Heart left ventricle (tissue), 16 donors: Measurements from ENCODE around the gene RALGPS1. TPM values are rescaled to one million over a fixed set of nuclear protein-coding genes. Genes with fewer than 3 reads are reported as not detected.

ENCODE experiments used
- ATAC-seq, 4 donors: fragments of 200-7000 bp; cut with Tn5 transposase; one replicate each; pipeline ENCODE4 v1.9.1; 2020 to 2022; ENCODE audit warnings: moderate library complexity in 4 of 4, mild to moderate bottlenecking in 3 of 4, moderate number of reproducible peaks in 1 of 4
- DNase-seq, 5 donors: peaks; one replicate each; pipeline ENCODE4 v3.0.0-alpha.2; 2020
- H3K27ac ChIP-seq, 12 donors: fragments of 200-600 bp; sonication (generic) in 4 of 12; one replicate each; pipeline versions ENCODE4 v1.5.0 to v1.8.0; 2016 to 2022; ENCODE audit warnings: mild to moderate bottlenecking in 2 of 12
- H3K27me3 ChIP-seq, 9 donors: fragments of 200-600 bp; sonication (generic) in 2 of 9; one replicate each; pipeline versions ENCODE4 v1.5.1 to v1.8.0; 2016 to 2022; ENCODE audit warnings: mild to moderate bottlenecking in 3 of 9
- H3K36me3 ChIP-seq, 9 donors: fragments of 200-600 bp; sonication (generic) in 2 of 9; one replicate each; pipeline versions ENCODE4 v1.5.0 to v1.8.0; 2018 to 2022; ENCODE audit warnings: mild to moderate bottlenecking in 2 of 9
- H3K4me1 ChIP-seq, 12 donors: fragments of 200-600 bp; sonication (generic) in 4 of 12; one replicate each; pipeline versions ENCODE4 v1.5.0 to v1.8.0; 2016 to 2022; ENCODE audit warnings: mild to moderate bottlenecking in 3 of 12
- H3K4me3 ChIP-seq, 12 donors: fragments of 200-600 bp; sonication (generic) in 4 of 12; one replicate each; pipeline versions ENCODE4 v1.5.0 to v1.8.0; 2017 to 2022; ENCODE audit warnings: mild to moderate bottlenecking in 9 of 12, moderate library complexity in 4 of 12
- H3K9me3 ChIP-seq, 12 donors: fragments of 200-600 bp; sonication (generic) in 4 of 12; one replicate each; pipeline versions ENCODE4 v1.5.0 to v1.8.0; 2016 to 2022; ENCODE audit warnings: mild to moderate bottlenecking in 1 of 12
- POLR2A ChIP-seq, 2 donors: fragments of 450-650 bp; IDR thresholded peaks; one replicate each; pipeline ENCODE4 v1.6.1; 2017; ENCODE audit warnings: antibody characterized with exemption in 2 of 2, mild to moderate bottlenecking in 2 of 2, moderate library complexity in 2 of 2
- WGBS, 4 donors: extraction: QIAGEN DNeasy Blood & Tissue Kit in 2 of 4; methylation state at CpG; one replicate each; pipeline versions ENCODE4 v1.1.5 to v1.1.7; 2013 to 2018; 5-methylcytosine and 5-hydroxymethylcytosine counted together
- intact Hi-C, 10 donors: fragments of 100-400 bp; cut with DNase I; formaldehyde crosslinking; loops; one replicate each; pipeline versions ENCODE4 v1.11.1 to v1.14.2; 2022
- polyA plus RNA-seq, 2 donors: library from polyadenylated mRNA; stranded (reverse); fragments of 200-250 nt; gene quantifications; one replicate each; pipeline ENCODE4 v1.2.3, GENCODE V29; 2013
- total RNA-seq, 9 donors: library from RNA; depleted of rRNA in 2 of 9; stranded (reverse); fragments of >200 nt in 2 of 9; fragmentation: NEBNext Ultra II Directional in 3 of 9; extraction: Animal tissue kit (Norgen Biotek cat#: 25700) in 3 of 9; gene quantifications; one replicate each; pipeline versions ENCODE4 v1.1.0 to v1.2.4, GENCODE V29; 2016 to 2023
- TF ChIP-seq, protein P1 (sequence below), 12 donors: fragments of 200-600 bp; sonication (generic) in 4 of 12; IDR thresholded peaks; one replicate each; pipeline versions ENCODE4 v1.5.0 to v1.8.0; 2018 to 2022; ENCODE audit warnings: antibody characterized with exemption in 12 of 12, mild to moderate bottlenecking in 5 of 12
- donor health status: ischemic (EF 13 %, LVEDD 7.1; RV severe dilation, severe dysfunction).
- donor health status: healthy with polysubstance abuse.
- donor health status: DM: no; HTN: yes; CAD: no.
- donor health status: DM: no; HTN: no; CAD: no.
- donor health status: ischemic (EF 25% LVEDD 6.9; RV normal size, moderate dysfunction).
- donor health status: ischemic (EF 25% LVEDD 5.7; RV mildly dilated, moderate dysfunction).
- donor health status: healthy.
- donor health status: DM: yes; HTN: yes; CAD: no.
- donor health status: ischemic (EF 35%, LVEDD 5.7; RV mildly dilated, moderate dysfunction).
- donor health status: nonischemic (EF 11% LVEDD 7.7; RV severe dilation, severe dysfunction).
- donor health status: DM: yes; HTN: yes; CAD: no.
- donor health status: PGD.
- donor health status: ischemic (EF 29% LVEDD 5.4; RV normal size, mild dysfunction).
- donor health status: nonischemic (EF 23%, LVEDD 6.1; RV moderate dilation, normal function).

The RALGPS1 gene
- total and polyA plus RNA-seq, 11 donors: 8.0 to 21.8 (median 14.4) TPM

DNA sequence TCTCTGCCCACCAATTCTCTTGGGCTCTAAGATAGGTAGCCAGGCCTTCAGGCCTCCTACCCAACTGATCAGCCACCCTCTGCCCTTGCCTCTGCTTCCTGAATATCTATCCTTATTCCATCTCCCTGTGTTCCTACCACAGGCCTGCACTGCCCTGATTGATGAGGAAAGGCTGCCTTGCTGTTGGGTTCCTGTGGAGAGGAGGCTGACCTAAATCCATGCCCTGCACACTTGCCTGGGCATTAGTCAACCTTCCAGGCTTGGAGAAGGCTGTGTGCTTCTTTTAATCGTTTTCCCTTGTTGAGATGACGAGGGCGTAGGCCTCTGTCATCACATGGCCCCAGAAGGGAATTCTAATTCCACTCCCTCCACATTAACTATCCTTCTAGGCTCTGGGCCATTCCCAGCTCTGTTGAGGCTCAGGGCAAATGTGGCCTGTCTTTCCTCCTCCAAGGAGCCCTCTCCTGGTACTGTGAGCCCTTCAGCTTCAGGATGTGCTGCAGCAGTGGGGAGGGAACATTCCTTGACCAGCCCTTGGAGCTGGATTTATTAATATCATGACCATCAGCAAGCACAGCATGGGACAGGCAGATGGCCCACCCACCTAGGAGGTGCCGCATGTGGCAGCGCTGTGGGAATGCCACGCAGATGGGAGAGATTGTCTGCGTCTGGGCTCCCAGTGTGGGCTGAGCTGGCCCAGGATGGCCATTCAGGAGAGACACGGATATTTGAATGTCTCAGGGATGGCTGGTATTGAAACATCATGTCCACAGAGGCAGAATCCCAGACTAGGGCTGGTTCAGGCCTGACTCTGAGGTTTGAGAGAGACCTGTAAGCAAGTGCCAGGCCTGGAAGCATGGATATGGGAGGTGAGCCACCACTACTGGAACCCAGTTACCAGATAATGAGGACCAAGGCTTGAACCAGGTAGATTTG, 166.9 kb downstream of the RALGPS1 start:
- Histone ChIP-seq H3K9me3 (no peaks in the 10 kb centered on the region), H3K27ac (no peak overlapping the region), H3K4me3 (no peak overlapping the region), H3K27me3 (no peaks in the 10 kb centered on the region), H3K4me1 (peaks cover 0 to 57% (median 28%) of the 10 kb centered on the region in 12 donors), H3K36me3 (peaks cover 0 to 4% (median 0%) of the 10 kb centered on the region in 9 donors)
- ATAC-seq: peak in 2 of 4 donors; percentile 14
- DNase-seq: no peak
- 80 to 88% (median 86%) methylated on average over 8 of the region's 8 CpGs for WGBS, 4 donors
- TF ChIP-seq, protein P1, sequence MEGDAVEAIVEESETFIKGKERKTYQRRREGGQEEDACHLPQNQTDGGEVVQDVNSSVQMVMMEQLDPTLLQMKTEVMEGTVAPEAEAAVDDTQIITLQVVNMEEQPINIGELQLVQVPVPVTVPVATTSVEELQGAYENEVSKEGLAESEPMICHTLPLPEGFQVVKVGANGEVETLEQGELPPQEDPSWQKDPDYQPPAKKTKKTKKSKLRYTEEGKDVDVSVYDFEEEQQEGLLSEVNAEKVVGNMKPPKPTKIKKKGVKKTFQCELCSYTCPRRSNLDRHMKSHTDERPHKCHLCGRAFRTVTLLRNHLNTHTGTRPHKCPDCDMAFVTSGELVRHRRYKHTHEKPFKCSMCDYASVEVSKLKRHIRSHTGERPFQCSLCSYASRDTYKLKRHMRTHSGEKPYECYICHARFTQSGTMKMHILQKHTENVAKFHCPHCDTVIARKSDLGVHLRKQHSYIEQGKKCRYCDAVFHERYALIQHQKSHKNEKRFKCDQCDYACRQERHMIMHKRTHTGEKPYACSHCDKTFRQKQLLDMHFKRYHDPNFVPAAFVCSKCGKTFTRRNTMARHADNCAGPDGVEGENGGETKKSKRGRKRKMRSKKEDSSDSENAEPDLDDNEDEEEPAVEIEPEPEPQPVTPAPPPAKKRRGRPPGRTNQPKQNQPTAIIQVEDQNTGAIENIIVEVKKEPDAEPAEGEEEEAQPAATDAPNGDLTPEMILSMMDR (IDR thresholded peaks at IDR 0.05): no peak
- no peak for TF ChIP-seq POLR2A (IDR thresholded peaks at IDR 0.05)
- intact Hi-C loops: loop anchor here in 1 of 10 donors (10.0 kb wide), 1 partner anchor 117 kb away; no protein-coding TSS in a partner anchor

DNA sequence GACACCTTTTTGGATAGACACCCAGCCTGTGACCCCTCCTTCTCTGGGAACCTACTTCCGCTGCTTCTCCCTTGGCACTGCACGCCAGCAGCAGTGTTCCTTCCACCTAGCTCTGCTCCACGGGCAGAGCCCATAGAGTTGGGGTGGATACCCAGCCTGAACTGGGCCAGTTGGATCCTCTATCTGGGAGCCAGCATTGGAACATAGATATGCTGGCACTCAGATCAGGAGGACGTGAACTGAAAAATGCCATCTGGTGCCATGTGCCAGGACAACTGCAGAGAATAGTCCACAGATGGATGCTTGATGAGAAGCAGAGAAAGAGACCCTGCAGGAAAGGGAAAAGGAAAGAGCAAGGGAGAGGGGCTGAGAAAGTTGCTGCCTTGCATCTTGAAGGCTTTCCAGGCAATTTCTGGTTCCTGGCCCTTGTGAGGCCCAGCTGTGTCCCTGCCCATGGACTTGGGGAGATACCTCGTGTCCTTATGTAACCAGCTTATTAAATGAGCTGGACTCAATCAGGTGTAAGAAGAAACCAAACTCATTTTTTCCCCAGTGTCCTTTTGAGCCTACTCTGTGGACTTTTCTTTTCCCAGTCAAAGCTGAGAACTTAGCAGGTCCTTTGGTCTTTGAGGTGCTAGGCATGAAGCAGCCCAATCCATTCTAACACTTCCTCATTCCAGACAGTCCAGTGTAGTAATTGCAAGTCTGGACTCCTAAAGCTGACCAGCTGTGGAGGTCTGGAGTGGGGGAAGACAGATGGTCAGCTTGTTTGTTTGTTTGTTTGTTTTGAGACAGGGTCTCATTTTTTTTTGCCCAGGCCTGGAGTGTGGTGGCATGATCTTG, 168.8 kb downstream of the RALGPS1 start:
- intact Hi-C loops: loop anchor here in 1 of 10 donors (10.0 kb wide), 1 partner anchor 119 kb away; no protein-coding TSS in a partner anchor
- no peaks in the 10 kb centered on the region for H3K27me3 ChIP-seq
- ATAC-seq (peak; percentile 29 to 59 (median 50)), DNase-seq (no peak)
- H3K9me3 ChIP-seq: no peaks in the 10 kb centered on the region
- H3K27ac ChIP-seq: peak overlapping the region in 3 of 12 donors; percentile 2 to 27 (median 20)
- no peak overlapping the region for H3K4me3 ChIP-seq
- 60 to 77% (median 62%) methylated on average over 5 of the region's 5 CpGs for WGBS, 4 donors
- no peak for TF ChIP-seq POLR2A (IDR thresholded peaks at IDR 0.05)
- TF ChIP-seq, protein P1 (IDR thresholded peaks at IDR 0.05): no peak
- peaks cover 0 to 23% (median 11%) of the 10 kb centered on the region in 9 donors for H3K36me3 ChIP-seq
- peaks cover 0 to 38% (median 16%) of the 10 kb centered on the region in 12 donors for H3K4me1 ChIP-seq

- DNase-seq (no peak), ATAC-seq (no peak)
- TF ChIP-seq, protein P1 (IDR thresholded peaks at IDR 0.05): no peak
- TF ChIP-seq POLR2A (IDR thresholded peaks at IDR 0.05): no peak
- Histone ChIP-seq H3K27ac (peak overlapping the region in 1 of 12 donors; percentile 27), H3K27me3 (no peaks in the 10 kb centered on the region), H3K4me1 (peaks cover 0 to 36% (median 16%) of the 10 kb centered on the region in 12 donors), H3K36me3 (peaks cover 0 to 33% (median 20%) of the 10 kb centered on the region in 9 donors), H3K4me3 (no peak overlapping the region), H3K9me3 (no peaks in the 10 kb centered on the region)
- intact Hi-C loops: loop anchor here in 1 of 10 donors (10.0 kb wide), 1 partner anchor 120 kb away; no protein-coding TSS in a partner anchor
- 93 to 98% (median 95%) methylated on average over 12 of the region's 12 CpGs for WGBS, 4 donors
Observed at GRCh38 chr9:127084076-127085039, 169.8 kb downstream of the RALGPS1 start.
